PC-3 (cell line): ENCODE measurements around the gene RIMBP3B. TPM values are rescaled to one million over a fixed set of nuclear protein-coding genes. Genes with fewer than 3 reads are reported as not detected.
"Not testable (repeated sequence)": the region's sequence is repeated elsewhere in the genome, so short reads cannot be mapped to it uniquely, and the experiment has no call there.

Source experiments
- ATAC-seq: fragments of 200-7000 bp; cut with Tn5 transposase; 2 replicates; pipeline ENCODE4 v1.9.1; 2020; ENCODE audit warnings: mild to moderate bottlenecking, moderate library complexity
- BruUV-seq: library from RNA; stranded (reverse); fragments of 400-500 nt; replicated peaks from 2 replicates; lab custom pipeline; 2021; lab: Mats Ljungman, UMichigan
- CTCF ChIA-PET: fragments of 300-600 bp; sonication (Branson Sonifier 250); formaldehyde crosslinking; loops from one replicate; lab custom pipeline; 2022; ENCODE audit warnings: antibody characterized with exemption; lab: Charles Lee
- POLR2A ChIA-PET: fragments of 300-600 bp; sonication (Branson Sonifier 250); formaldehyde crosslinking; loops from one replicate; lab custom pipeline; 2022; ENCODE audit warnings: antibody characterized with exemption; ENCODE audit not compliant: unreplicated experiment; lab: Charles Lee
- DNase-seq: peaks from one replicate; pipeline ENCODE4 v3.0.0-alpha.2; 2015
- H2AFZ ChIP-seq: fragments of 300-600 bp; sonication (generic); 2 replicates; pipeline ENCODE4 v1.6.0; 2016; ENCODE audit warnings: antibody characterized with exemption, low read length
- H3F3A ChIP-seq: fragments of 300-600 bp; sonication (generic); one replicate; pipeline ENCODE4 v1.6.0; 2017; ENCODE audit warnings: antibody characterized with exemption, low read length, control low read depth, mild to moderate bottlenecking; ENCODE audit not compliant: unreplicated experiment
- H3K27ac ChIP-seq: fragments of 300-600 bp; sonication (generic); 2 replicates; pipeline ENCODE4 v1.5.1; 2016; ENCODE audit warnings: mild to moderate bottlenecking, low read length
- H3K27me3 ChIP-seq: fragments of 300-600 bp; sonication (generic); 2 replicates; pipeline ENCODE4 v1.6.1; 2016; ENCODE audit warnings: low read length, mixed read lengths
- H3K36me3 ChIP-seq: fragments of 300-600 bp; sonication (generic); 2 replicates; pipeline ENCODE4 v1.6.1; 2016; ENCODE audit warnings: low read depth, mixed run types, low read length, mixed read lengths
- H3K4me1 ChIP-seq: fragments of 300-600 bp; sonication (generic); 2 replicates; pipeline ENCODE4 v1.5.1; 2016; ENCODE audit warnings: low read length; ENCODE audit not compliant: insufficient read depth
- H3K4me2 ChIP-seq: fragments of 300-600 bp; sonication (generic); 2 replicates; pipeline ENCODE4 v1.6.0; 2016; ENCODE audit warnings: low read length
- H3K4me3 ChIP-seq: fragments of 300-600 bp; sonication (generic); 2 replicates; pipeline ENCODE4 v1.5.1; 2016; ENCODE audit warnings: mild to moderate bottlenecking, low read length, mixed read lengths
- H3K79me2 ChIP-seq: fragments of 300-600 bp; sonication (generic); 2 replicates; pipeline ENCODE4 v1.6.1; 2017; ENCODE audit warnings: low read length, mixed read lengths
- H3K9ac ChIP-seq: fragments of 300-600 bp; sonication (generic); 2 replicates; pipeline ENCODE4 v1.6.0; 2016; ENCODE audit warnings: mild to moderate bottlenecking, low read length
- H3K9me2 ChIP-seq: fragments of 300-600 bp; sonication (generic); replicated peaks from 2 replicates; pipeline ENCODE4 v1.6.1; 2016; ENCODE audit warnings: mixed run types, low read length, mixed read lengths
- H3K9me3 ChIP-seq: fragments of 300-600 bp; sonication (generic); 2 replicates; pipeline ENCODE4 v1.6.1; 2016; ENCODE audit warnings: low read length, mixed read lengths
- H4K20me1 ChIP-seq: fragments of 300-600 bp; sonication (generic); 2 replicates; pipeline ENCODE4 v1.6.1; 2016; ENCODE audit warnings: low read length, mixed read lengths
- intact Hi-C: fragments of 100-400 bp; cut with micrococcal nuclease; formaldehyde crosslinking; loops from 2 replicates; pipeline ENCODE4 v1.9.0; 2023
- total RNA-seq: library from RNA; depleted of rRNA; stranded (reverse); fragments of >200 nt; gene quantifications from 2 replicates; pipeline ENCODE4 v1.2.3, GENCODE V29; 2014

The RIMBP3B gene
- total RNA-seq, 1 experiment from 2014 or later: not detected

DNA sequence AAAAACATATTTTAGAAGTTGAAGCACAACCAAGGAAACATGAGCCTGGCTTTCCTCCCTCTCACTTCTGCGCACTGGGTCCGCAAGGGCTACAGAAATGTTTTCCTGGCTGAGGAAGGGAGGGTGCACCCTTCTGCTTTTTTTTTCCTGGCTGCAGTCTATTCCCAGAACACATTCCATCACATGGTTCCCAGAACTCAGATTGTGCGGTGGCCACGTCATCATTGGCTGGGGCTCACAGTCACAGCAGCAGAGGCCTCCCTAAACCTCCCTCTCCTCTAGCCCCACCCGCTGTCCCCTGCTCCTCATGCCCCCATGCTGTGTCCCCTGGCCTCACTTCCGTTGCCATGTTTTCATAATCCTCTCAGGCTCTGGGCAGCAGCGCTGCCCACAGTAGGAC lies 5.9 kb downstream of the RIMBP3B start:
- H3K9ac ChIP-seq, H3K9me2 ChIP-seq, H3F3A ChIP-seq, H3K27me3 ChIP-seq, H3K4me3 ChIP-seq, BruUV-seq, H3K4me1 ChIP-seq, H4K20me1 ChIP-seq, intact Hi-C loops, CTCF ChIA-PET, H3K36me3 ChIP-seq, H3K79me2 ChIP-seq, H2AFZ ChIP-seq, DNase-seq, POLR2A ChIA-PET, H3K4me2 ChIP-seq, H3K27ac ChIP-seq, H3K9me3 ChIP-seq, ATAC-seq: not testable (repeated sequence)

DNA sequence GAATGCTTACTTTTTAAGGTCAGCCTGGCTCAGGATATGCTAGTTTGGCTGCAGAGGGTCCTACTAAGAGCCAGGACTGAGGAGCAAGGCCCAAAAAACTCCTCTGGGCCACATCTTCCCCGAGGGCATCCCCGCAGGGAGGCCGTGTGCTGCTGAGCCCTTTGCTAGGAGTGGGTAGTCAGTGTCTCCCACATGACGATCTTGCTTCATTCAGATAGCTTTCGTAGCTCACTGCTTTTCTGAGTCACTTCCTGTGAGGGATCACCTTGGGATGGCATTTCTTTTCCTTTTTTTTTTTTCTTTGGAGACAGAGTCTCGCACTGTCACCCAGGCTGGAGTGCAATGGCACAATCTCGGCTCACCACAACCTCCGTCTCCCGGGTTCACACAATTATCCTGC lies 6.5 kb downstream of the RIMBP3B start:
- H3K4me2 ChIP-seq, H4K20me1 ChIP-seq, CTCF ChIA-PET, POLR2A ChIA-PET, H3K9me2 ChIP-seq, H3F3A ChIP-seq, H3K4me1 ChIP-seq, H3K27me3 ChIP-seq, H3K9me3 ChIP-seq, H3K4me3 ChIP-seq, H2AFZ ChIP-seq, H3K36me3 ChIP-seq, intact Hi-C loops, H3K9ac ChIP-seq, H3K27ac ChIP-seq, H3K79me2 ChIP-seq, BruUV-seq, DNase-seq: not testable (repeated sequence)
- ATAC-seq: peak; percentile 51; the same call in 1 of the 2 replicates

DNA sequence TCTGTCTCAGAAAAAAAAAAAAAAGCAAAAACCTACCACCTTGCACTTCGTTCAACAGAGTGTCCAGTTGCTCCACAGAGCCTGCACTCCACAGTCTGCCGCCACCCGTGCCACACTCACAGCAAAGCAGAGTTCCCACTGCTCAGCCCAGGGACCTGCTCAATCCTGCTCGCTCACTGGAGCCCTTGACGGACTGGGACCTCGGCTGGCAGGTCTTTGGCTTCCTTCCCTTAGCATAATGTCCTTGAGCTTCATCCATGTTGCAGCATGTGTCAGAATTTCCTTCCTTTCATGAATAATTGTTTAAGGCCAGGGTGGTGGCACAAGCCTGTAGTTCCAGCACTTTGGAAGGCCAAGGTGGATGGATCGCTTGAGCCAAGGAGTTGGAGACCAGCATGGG lies 11.1 kb downstream of the RIMBP3B start:
- H3K27ac ChIP-seq, H4K20me1 ChIP-seq, H3K9me3 ChIP-seq, H2AFZ ChIP-seq, intact Hi-C loops, H3K4me3 ChIP-seq, CTCF ChIA-PET, H3K79me2 ChIP-seq, H3F3A ChIP-seq, H3K4me1 ChIP-seq, H3K9ac ChIP-seq, DNase-seq, BruUV-seq, H3K4me2 ChIP-seq, H3K27me3 ChIP-seq, H3K9me2 ChIP-seq, ATAC-seq, H3K36me3 ChIP-seq, POLR2A ChIA-PET: not testable (repeated sequence)

DNA sequence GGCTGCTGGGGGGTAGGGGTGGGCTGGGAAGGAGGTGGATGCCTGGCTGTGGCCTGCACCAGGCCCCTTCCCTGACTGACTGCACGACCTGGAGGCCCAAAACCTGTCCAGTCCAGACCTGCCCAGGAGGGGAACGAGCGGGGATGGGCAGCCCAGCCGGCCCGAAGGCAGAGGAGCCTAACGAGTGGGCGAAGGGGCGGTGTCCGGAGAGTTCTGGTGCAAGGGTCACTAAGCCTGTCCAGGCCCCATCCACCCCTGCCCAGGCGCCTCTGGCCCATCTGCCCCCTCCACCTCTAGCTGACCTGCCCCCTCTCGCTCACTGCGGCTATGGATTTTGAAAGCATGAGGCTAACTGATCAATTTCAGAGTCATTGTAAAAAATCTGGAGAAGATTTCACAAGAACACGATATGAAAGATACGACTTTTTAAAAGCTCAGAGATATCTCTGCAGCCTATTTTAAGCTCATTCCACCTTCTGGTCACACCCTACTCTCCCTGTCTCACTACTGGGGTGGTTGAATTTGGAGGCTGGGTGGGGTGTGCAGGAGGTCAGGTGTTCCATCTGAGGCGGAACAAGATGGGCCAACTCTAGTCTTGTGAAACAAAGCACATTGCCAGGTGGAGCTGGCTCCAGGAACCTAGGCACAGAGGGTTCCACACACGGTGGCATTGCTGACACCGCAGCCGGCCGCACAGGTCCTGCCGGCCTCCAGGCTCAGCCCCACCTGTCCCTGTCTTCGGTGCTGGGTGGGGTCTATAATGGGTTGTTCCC lies 17.8 kb downstream of the RIMBP3B start:
- CTCF ChIA-PET, POLR2A ChIA-PET: not testable (repeated sequence)

DNA sequence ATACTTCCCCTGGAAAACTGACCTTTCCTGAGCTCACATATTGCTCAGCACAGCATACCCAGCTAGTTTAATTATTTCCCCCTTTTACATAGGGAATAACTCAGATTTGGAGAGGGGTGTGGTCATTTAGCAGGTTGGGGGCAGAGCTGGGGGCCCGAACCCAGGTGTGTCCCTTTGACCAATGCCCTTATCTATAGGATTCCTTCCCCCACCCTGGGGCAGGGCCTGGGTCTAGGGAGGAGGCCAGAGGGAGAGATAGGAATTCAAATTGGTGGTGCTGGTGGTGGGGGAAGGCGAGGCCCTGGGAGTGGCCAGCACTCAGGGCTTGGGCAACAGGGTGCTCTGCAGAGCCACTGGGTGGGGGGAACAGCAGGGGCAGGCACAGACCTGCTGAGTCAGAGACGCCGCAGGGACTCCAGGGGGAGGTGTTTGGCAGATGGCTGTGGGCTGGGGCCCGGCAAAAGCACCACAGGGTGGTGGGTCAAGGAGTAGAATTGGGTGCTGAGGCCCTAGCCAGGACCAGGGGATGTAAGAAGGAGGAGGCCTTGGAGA lies 19.3 kb downstream of the RIMBP3B start:
- H3K4me1 ChIP-seq, POLR2A ChIA-PET, ATAC-seq, DNase-seq, H3K27ac ChIP-seq, H3K9me3 ChIP-seq, H4K20me1 ChIP-seq, BruUV-seq, H3F3A ChIP-seq, H3K27me3 ChIP-seq, H3K79me2 ChIP-seq, H3K4me3 ChIP-seq, H3K4me2 ChIP-seq, H3K9ac ChIP-seq, CTCF ChIA-PET, H2AFZ ChIP-seq, H3K9me2 ChIP-seq, H3K36me3 ChIP-seq, intact Hi-C loops: not testable (repeated sequence)

More for the DNA sequence above, 17.8 kb downstream of the RIMBP3B start:
- BruUV-seq, H3K27ac ChIP-seq, H3K4me2 ChIP-seq, H3K9me3 ChIP-seq, H3K9ac ChIP-seq, DNase-seq, H3F3A ChIP-seq, H3K27me3 ChIP-seq, H3K4me1 ChIP-seq, H3K36me3 ChIP-seq, intact Hi-C loops, H3K9me2 ChIP-seq, H2AFZ ChIP-seq, H3K79me2 ChIP-seq, H4K20me1 ChIP-seq, H3K4me3 ChIP-seq, ATAC-seq: not testable (repeated sequence)

DNA sequence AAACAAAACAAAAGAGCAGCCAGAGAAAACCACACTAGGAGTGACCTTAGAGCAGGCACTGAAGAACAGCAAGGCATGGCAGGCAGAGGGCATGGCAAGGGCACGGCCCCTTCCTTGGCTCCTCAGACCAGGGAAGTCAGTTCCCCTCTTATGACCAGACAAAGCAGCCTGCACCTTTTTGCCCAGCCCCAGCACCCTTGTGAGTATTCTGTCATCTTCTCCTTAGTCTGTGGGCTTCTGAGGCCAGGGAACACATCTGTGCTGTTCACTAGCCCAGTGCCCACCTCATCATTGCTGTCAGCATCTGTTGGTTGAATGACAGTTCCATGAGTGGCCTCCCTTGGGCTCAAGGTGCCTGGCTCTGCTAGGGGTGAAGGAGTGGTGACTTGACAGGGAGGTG lies 23.6 kb downstream of the RIMBP3B start:
- BruUV-seq, ATAC-seq: not testable (repeated sequence)

More for the DNA sequence above, 23.6 kb downstream of the RIMBP3B start:
- H3F3A ChIP-seq, H3K27ac ChIP-seq, H4K20me1 ChIP-seq, H3K79me2 ChIP-seq, H3K27me3 ChIP-seq, DNase-seq, H3K4me3 ChIP-seq, CTCF ChIA-PET, H3K4me2 ChIP-seq, intact Hi-C loops, H3K36me3 ChIP-seq, H3K4me1 ChIP-seq, H3K9me2 ChIP-seq, H3K9ac ChIP-seq, POLR2A ChIA-PET, H2AFZ ChIP-seq, H3K9me3 ChIP-seq: not testable (repeated sequence)
